Heart right ventricle (tissue), 16 donors: ENCODE results near the gene UACA. TPM values are rescaled to one million over a fixed set of nuclear protein-coding genes. Genes with fewer than 3 reads are reported as not detected.

Experiments used
- ATAC-seq, 8 donors: fragments of 200-7000 bp; cut with Tn5 transposase; one replicate each; pipeline ENCODE4 v1.9.1; 2020; ENCODE audit warnings: mild to moderate bottlenecking in 8 of 8, moderate library complexity in 8 of 8, moderate number of reproducible peaks in 1 of 8
- DNase-seq, 2 donors: peaks; one replicate each; pipeline ENCODE4 v3.0.0-alpha.2; 2020
- H3K27ac ChIP-seq, 10 donors: fragments of 200-600 bp; sonication (generic) in 2 of 10; one replicate each; pipeline versions ENCODE4 v1.5.0 to v1.8.0; 2020 to 2022; ENCODE audit warnings: mild to moderate bottlenecking in 3 of 10
- H3K27me3 ChIP-seq, 7 donors: fragments of 200-600 bp; one replicate each; pipeline ENCODE4 v1.8.0; 2021 to 2022; ENCODE audit warnings: mild to moderate bottlenecking in 2 of 7
- H3K36me3 ChIP-seq, 9 donors: fragments of 200-600 bp; sonication (generic) in 1 of 9; one replicate each; pipeline versions ENCODE4 v1.5.0 to v1.8.0; 2020 to 2022; ENCODE audit warnings: mild to moderate bottlenecking in 2 of 9
- H3K4me1 ChIP-seq, 9 donors: fragments of 200-600 bp; sonication (generic) in 1 of 9; one replicate each; pipeline versions ENCODE4 v1.5.0 to v1.8.0; 2020 to 2022; ENCODE audit warnings: mild to moderate bottlenecking in 4 of 9
- H3K4me3 ChIP-seq, 10 donors: fragments of 200-600 bp; sonication (generic) in 2 of 10; one replicate each; pipeline versions ENCODE4 v1.5.0 to v1.8.0; 2020 to 2022; ENCODE audit warnings: mild to moderate bottlenecking in 7 of 10, moderate library complexity in 2 of 10
- H3K9me3 ChIP-seq, 11 donors: fragments of 200-600 bp in 10 of 11; sonication (generic) in 2 of 11; one replicate each; pipeline versions ENCODE4 v1.5.0 to v1.8.0; 2013 to 2022; ENCODE audit warnings: mild to moderate bottlenecking in 2 of 11, control low read depth in 1 of 11, moderate library complexity in 1 of 11
- CTCF ChIP-seq, 9 donors: fragments of 200-600 bp; sonication (generic) in 2 of 9; IDR thresholded peaks; one replicate each; pipeline versions ENCODE4 v1.5.0 to v1.8.0; 2021 to 2022; ENCODE audit warnings: antibody characterized with exemption in 9 of 9, mild to moderate bottlenecking in 5 of 9, moderate library complexity in 1 of 9
- WGBS, 2 donors: extraction: QIAGEN DNeasy Blood & Tissue Kit; methylation state at CpG; one replicate each; pipeline ENCODE4 v1.1.7; 2013; ENCODE audit warnings: inconsistent platforms in 1 of 2; 5-methylcytosine and 5-hydroxymethylcytosine counted together
- intact Hi-C, 10 donors: fragments of 100-400 bp; cut with DNase I; formaldehyde crosslinking; loops; one replicate each; pipeline versions ENCODE4 v1.11.1 to v1.14.2; 2022
- polyA plus RNA-seq, 2 donors: library from polyadenylated mRNA; stranded (reverse); fragments of 200-250 nt; gene quantifications; one replicate each; pipeline ENCODE4 v1.2.3, GENCODE V29; 2013
- total RNA-seq, 10 donors: library from RNA; stranded (reverse); fragmentation: NEBNext Ultra II Directional in 3 of 10; extraction: Animal tissue kit (Norgen Biotek cat#: 25700) in 3 of 10; gene quantifications; one replicate each; pipeline versions ENCODE4 v1.2.1 to v1.2.4, GENCODE V29; 2021 to 2023
- donor health status: Arrhythmogenic right ventricular cardiomyopathy.
- donor health status: ischemic (EF 13 %, LVEDD 7.1; RV severe dilation, severe dysfunction).
- donor health status: healthy with polysubstance abuse.
- donor health status: DM: no; HTN: yes; CAD: no.
- donor health status: DM: no; HTN: no; CAD: no.
- donor health status: ischemic (EF 25% LVEDD 6.9; RV normal size, moderate dysfunction).
- donor health status: ischemic (EF 25% LVEDD 5.7; RV mildly dilated, moderate dysfunction).
- donor health status: healthy.
- donor health status: DM: yes; HTN: yes; CAD: no.
- donor health status: Ischemic cardiomyopathy.
- donor health status: ischemic (EF 35%, LVEDD 5.7; RV mildly dilated, moderate dysfunction).
- donor health status: nonischemic (EF 11% LVEDD 7.7; RV severe dilation, severe dysfunction).
- donor health status: DM: yes; HTN: yes; CAD: no.
- donor health status: PGD.
- donor health status: ischemic (EF 29% LVEDD 5.4; RV normal size, mild dysfunction).
- donor health status: nonischemic (EF 23%, LVEDD 6.1; RV moderate dilation, normal function).

The UACA gene
- total and polyA plus RNA-seq, 12 donors = 14.2 to 75.4 (median 47.1) TPM

GRCh38 chr15:70633991-70634390, 129.4 kb downstream of the UACA start:
- intact Hi-C loops = loop anchor here in 3 of 10 donors (10.0 kb wide), 1 partner anchor 69 kb away; no protein-coding TSS in a partner anchor
- H3K4me1 ChIP-seq = peaks cover 0 to 11% (median 4%) of the 10 kb centered on the region in 9 donors
- 75 to 83% methylated on average over 7 of the region's 7 CpGs for WGBS, 2 donors
- H3K4me3 ChIP-seq = no peak overlapping the region
- TF ChIP-seq CTCF (IDR thresholded peaks at IDR 0.05) = no peak
- ATAC-seq (no peak), DNase-seq (no peak)
- H3K36me3 ChIP-seq = no peaks in the 10 kb centered on the region
- no peaks in the 10 kb centered on the region for H3K27me3 ChIP-seq
- H3K9me3 ChIP-seq = no peaks in the 10 kb centered on the region
- no peak overlapping the region for H3K27ac ChIP-seq

- no peak overlapping the region for H3K4me3 ChIP-seq
- H3K4me1 ChIP-seq = peaks cover 0 to 11% (median 4%) of the 10 kb centered on the region in 9 donors
- no peaks in the 10 kb centered on the region for H3K9me3 ChIP-seq
- no peaks in the 10 kb centered on the region for H3K36me3 ChIP-seq
- DNase-seq (peak in 1 of 2 donors; percentile 19), ATAC-seq (peak in 5 of 8 donors; percentile 49 to 83 (median 66))
- WGBS, 2 donors = 42 to 44% methylated on average over 12 of the region's 12 CpGs
- intact Hi-C loops = loop anchor here in 3 of 10 donors (10.0 kb wide), 1 partner anchor 68 kb away; no protein-coding TSS in a partner anchor
- H3K27me3 ChIP-seq = no peaks in the 10 kb centered on the region
- TF ChIP-seq CTCF (IDR thresholded peaks at IDR 0.05) = no peak
- no peak overlapping the region for H3K27ac ChIP-seq
These were observed 130.1 kb downstream of the UACA start for GRCh38 chr15:70633103-70633831.

GRCh38 chr15:70632491-70633102, 130.8 kb downstream of the UACA start:
- no peak for ATAC-seq
- Histone ChIP-seq H3K4me3 (no peak overlapping the region), H3K9me3 (no peaks in the 10 kb centered on the region), H3K36me3 (no peaks in the 10 kb centered on the region), H3K27ac (no peak overlapping the region), H3K4me1 (peaks cover 0 to 11% (median 4%) of the 10 kb centered on the region in 9 donors), H3K27me3 (no peaks in the 10 kb centered on the region)
- WGBS, 2 donors = 88 to 89% methylated on average over 5 of the region's 5 CpGs
- no peak for DNase-seq
- no peak for TF ChIP-seq CTCF (IDR thresholded peaks at IDR 0.05)
- intact Hi-C loops = loop anchor here in 3 of 10 donors (10.0 kb wide), 1 partner anchor 68 kb away; no protein-coding TSS in a partner anchor

- H3K27ac ChIP-seq = no peak overlapping the region
- DNase-seq (no peak), ATAC-seq (no peak)
- intact Hi-C loops = loop anchor here in 3 of 10 donors (10.0 kb wide), 1 partner anchor 67 kb away; no protein-coding TSS in a partner anchor
- H3K4me3 ChIP-seq = no peak overlapping the region
- no peaks in the 10 kb centered on the region for H3K36me3 ChIP-seq
- peaks cover 0 to 11% (median 4%) of the 10 kb centered on the region in 9 donors for H3K4me1 ChIP-seq
- 86 to 89% methylated on average over 4 of the region's 4 CpGs for WGBS, 2 donors
- no peak for TF ChIP-seq CTCF (IDR thresholded peaks at IDR 0.05)
- H3K9me3 ChIP-seq = no peaks in the 10 kb centered on the region
- H3K27me3 ChIP-seq = no peaks in the 10 kb centered on the region
These were observed 131.3 kb downstream of the UACA start for GRCh38 chr15:70632079-70632478.
